Measurements from ENCODE around the gene MAEA. TPM values are rescaled to one million over a fixed set of nuclear protein-coding genes. Genes with fewer than 3 reads are reported as not detected.
"Not testable (repeated sequence)": the region's sequence is repeated elsewhere in the genome, so short reads cannot be mapped to it uniquely, and the experiment has no call there.

MAEA gene
- total RNA-seq, 1 donor from 2014 or later: 38.2 TPM

- Histone ChIP-seq H3F3A (ENCODE audit: low read depth) (no peaks in the 10 kb centered on the region), H4K20me1 (ENCODE audit: low read depth) (no peaks in the 10 kb centered on the region), H3K36me3 (no peaks in the 10 kb centered on the region), H3K79me2 (ENCODE audit: low read depth) (no peaks in the 10 kb centered on the region), H2AFZ (replicated peaks) (no peak overlapping the region), H3K27ac (no peak overlapping the region), H3K9me3 (ENCODE audit: low read depth) (no peaks in the 10 kb centered on the region), H3K4me3 (no peak overlapping the region), H3K9ac (no peak overlapping the region), H3K4me2 (no peak overlapping the region), H3K27me3 (no peaks in the 10 kb centered on the region), H3K4me1 (no peaks in the 10 kb centered on the region)
- no peaks in the 10 kb centered on the region for H3K9me3 Mint-ChIP-seq
- H3K27me3 Mint-ChIP-seq (ENCODE audit: insufficient read depth, low read depth): peaks cover 6% of the 10 kb centered on the region
- H3K4me1 Mint-ChIP-seq: no peaks in the 10 kb centered on the region
- peaks cover 13% of the 10 kb centered on the region for H3K36me3 Mint-ChIP-seq
- no peak overlapping the region for H3K4me3 Mint-ChIP-seq
- no peak overlapping the region for H3K27ac Mint-ChIP-seq
- no peak for TF ChIP-seq CTCF (IDR thresholded peaks at IDR 0.05)
- TF ChIP-seq EZH2 (IDR thresholded peaks at IDR 0.05): no peak
- no peak for TF ChIP-seq EZH2phosphoT487 (IDR thresholded peaks at IDR 0.05)
- DNase-seq (ENCODE audit: low spot score): no peak
These were observed 34.1 kb downstream of the MAEA start for GRCh38 chr4:1323635-1324442.

- not testable (repeated sequence) for H3K36me3 Mint-ChIP-seq; H3K79me2 ChIP-seq (ENCODE audit: low read depth); H3K9me3 Mint-ChIP-seq; H3F3A ChIP-seq (ENCODE audit: low read depth); H3K9ac ChIP-seq; H3K27ac Mint-ChIP-seq; H3K4me1 ChIP-seq; DNase-seq (ENCODE audit: low spot score); H3K4me3 ChIP-seq; H3K27ac ChIP-seq; H3K9me3 ChIP-seq (ENCODE audit: low read depth); H3K4me2 ChIP-seq; H4K20me1 ChIP-seq (ENCODE audit: low read depth); H3K36me3 ChIP-seq; H3K4me1 Mint-ChIP-seq; H3K4me3 Mint-ChIP-seq; H2AFZ ChIP-seq (replicated peaks); H3K27me3 Mint-ChIP-seq (ENCODE audit: insufficient read depth, low read depth); H3K27me3 ChIP-seq
These were observed 34.9 kb downstream of the MAEA start for GRCh38 chr4:1324443-1325175.

GRCh38 chr4:1325176-1325480 lies 35.4 kb downstream of the MAEA start:
- Histone ChIP-seq H3K27me3 (no peaks in the 10 kb centered on the region), H3K4me2 (no peak overlapping the region), H3F3A (ENCODE audit: low read depth) (no peaks in the 10 kb centered on the region), H3K9ac (no peak overlapping the region), H3K36me3 (no peaks in the 10 kb centered on the region), H4K20me1 (ENCODE audit: low read depth) (no peaks in the 10 kb centered on the region), H3K79me2 (ENCODE audit: low read depth) (no peaks in the 10 kb centered on the region), H3K27ac (no peak overlapping the region), H2AFZ (replicated peaks) (no peak overlapping the region), H3K4me3 (no peak overlapping the region), H3K4me1 (no peaks in the 10 kb centered on the region), H3K9me3 (ENCODE audit: low read depth) (no peaks in the 10 kb centered on the region)
- Mint-ChIP-seq H3K9me3 (no peaks in the 10 kb centered on the region), H3K4me1 (no peaks in the 10 kb centered on the region), H3K27ac (no peak overlapping the region), H3K36me3 (peaks cover 5% of the 10 kb centered on the region), H3K4me3 (no peak overlapping the region), H3K27me3 (ENCODE audit: insufficient read depth, low read depth) (peaks cover 7% of the 10 kb centered on the region)
- TF ChIP-seq CTCF (IDR thresholded peaks at IDR 0.05): no peak
- TF ChIP-seq EZH2phosphoT487 (IDR thresholded peaks at IDR 0.05): no peak
- TF ChIP-seq EZH2 (IDR thresholded peaks at IDR 0.05): no peak
- DNase-seq (ENCODE audit: low spot score): no peak
